ENCODE results near the gene UST. TPM values are rescaled to one million over a fixed set of nuclear protein-coding genes. Genes with fewer than 3 reads are reported as not detected.

The UST gene
- total and polyA plus RNA-seq, 7 experiments from 2014 or later = 0.35 to 2.6 (median 0.46) TPM; not detected in 2

DNA sequence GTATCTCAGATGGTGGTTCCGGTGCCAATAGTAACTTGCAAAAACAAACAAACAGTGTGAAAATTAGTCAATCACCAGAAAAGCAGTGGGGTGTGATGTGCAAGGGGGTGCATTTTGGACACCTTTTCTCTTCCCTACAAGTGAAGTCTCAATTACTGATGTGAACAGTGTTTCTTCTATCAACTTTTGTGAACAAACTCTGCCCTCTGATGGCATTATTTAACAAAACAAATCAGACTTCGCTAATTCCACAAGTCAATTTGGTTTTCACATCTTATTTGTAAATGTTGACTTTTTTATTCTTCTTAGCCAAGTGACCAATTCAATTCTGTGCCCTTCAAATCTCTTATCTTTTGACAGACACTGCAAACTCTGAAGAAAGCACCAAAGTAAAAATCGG is 212.2 kb downstream of the UST start:
- Histone ChIP-seq H3K27me3 (ENCODE audit: control insufficient read depth in 2 of 2, insufficient read depth in 2 of 2, low read length in 2 of 2) (no peaks in the 10 kb centered on the region), H3K27ac (ENCODE audit: low read depth, low read length) (no peak overlapping the region), H3K36me3 (ENCODE audit: control insufficient read depth in 2 of 3, insufficient read depth in 3 of 3, low read length in 3 of 3) (no peaks in the 10 kb centered on the region), H3K4me3 (ENCODE audit: low read length) (no peak overlapping the region), H3K9me3 (ENCODE audit: control insufficient read depth in 2 of 3, low read length in 3 of 3) (no peaks in the 10 kb centered on the region), H3K4me1 (ENCODE audit: control insufficient read depth in 2 of 2, insufficient read depth in 2 of 2, low read length in 2 of 2) (no peaks in the 10 kb centered on the region)
- Mint-ChIP-seq H3K4me3 (no peak overlapping the region), H3K36me3 (no peaks in the 10 kb centered on the region), H3K27me3 (peaks cover 0 to 15% (median 0%) of the 10 kb centered on the region in 5 donors), H3K9me3 (no peaks in the 10 kb centered on the region), H3K4me1 (no peaks in the 10 kb centered on the region), H3K27ac (no peak overlapping the region)
- DNase-seq (no peak), ATAC-seq (no peak)
- ChIA-PET POLR2A (no interaction called here), CTCF (no interaction called here)
- intact Hi-C loops (cut with micrococcal nuclease) = no loop called here

DNA sequence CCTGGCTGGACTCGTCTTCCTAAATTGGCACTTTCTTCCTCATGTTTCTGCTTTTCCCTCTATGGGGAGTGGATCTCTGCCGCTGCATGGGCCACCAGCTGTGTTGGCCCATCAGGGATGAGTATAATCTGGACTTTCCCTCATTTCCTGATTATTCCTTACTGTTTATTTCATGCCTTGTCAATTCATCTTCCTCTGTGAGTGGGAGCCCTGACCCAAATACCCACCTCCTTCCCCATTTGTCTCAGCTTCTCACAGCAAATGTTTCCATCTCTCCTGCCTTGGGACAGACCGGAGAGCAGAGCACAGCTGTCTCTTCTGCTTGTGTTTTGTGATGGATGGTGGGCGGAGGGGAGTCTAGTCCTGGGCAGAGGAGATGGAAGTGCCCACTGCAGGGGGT is 212.7 kb downstream of the UST start:
- Mint-ChIP-seq H3K27me3 (peaks cover 0 to 15% (median 0%) of the 10 kb centered on the region in 5 donors), H3K4me1 (no peaks in the 10 kb centered on the region), H3K27ac (no peak overlapping the region), H3K4me3 (no peak overlapping the region), H3K9me3 (no peaks in the 10 kb centered on the region), H3K36me3 (no peaks in the 10 kb centered on the region)
- Histone ChIP-seq H3K9me3 (ENCODE audit: control insufficient read depth in 2 of 3, low read length in 3 of 3) (no peaks in the 10 kb centered on the region), H3K36me3 (ENCODE audit: control insufficient read depth in 2 of 3, insufficient read depth in 3 of 3, low read length in 3 of 3) (no peaks in the 10 kb centered on the region), H3K27ac (ENCODE audit: low read depth, low read length) (no peak overlapping the region), H3K4me3 (ENCODE audit: low read length) (no peak overlapping the region), H3K27me3 (ENCODE audit: control insufficient read depth in 2 of 2, insufficient read depth in 2 of 2, low read length in 2 of 2) (no peaks in the 10 kb centered on the region), H3K4me1 (ENCODE audit: control insufficient read depth in 2 of 2, insufficient read depth in 2 of 2, low read length in 2 of 2) (no peaks in the 10 kb centered on the region)
- ChIA-PET POLR2A (no interaction called here), CTCF (no interaction called here)
- intact Hi-C loops (cut with micrococcal nuclease) = no loop called here
- ATAC-seq = no peak
- DNase-seq = no peak

GRCh38 chr6:148962854-148963515 is 216.2 kb downstream of the UST start:
- Histone ChIP-seq H3K4me3 (ENCODE audit: low read length) (no peak overlapping the region), H3K9me3 (ENCODE audit: control insufficient read depth in 2 of 3, low read length in 3 of 3) (no peaks in the 10 kb centered on the region), H3K27ac (ENCODE audit: low read depth, low read length) (no peak overlapping the region), H3K36me3 (ENCODE audit: control insufficient read depth in 2 of 3, insufficient read depth in 3 of 3, low read length in 3 of 3) (no peaks in the 10 kb centered on the region), H3K27me3 (ENCODE audit: control insufficient read depth in 2 of 2, insufficient read depth in 2 of 2, low read length in 2 of 2) (no peaks in the 10 kb centered on the region), H3K4me1 (ENCODE audit: control insufficient read depth in 2 of 2, insufficient read depth in 2 of 2, low read length in 2 of 2) (no peaks in the 10 kb centered on the region)
- no peaks in the 10 kb centered on the region for H3K36me3 Mint-ChIP-seq
- ChIA-PET CTCF (no interaction called here), POLR2A (no interaction called here)
- intact Hi-C loops (cut with micrococcal nuclease) = no loop called here
- H3K4me3 Mint-ChIP-seq = no peak overlapping the region
- no peak for ATAC-seq
- H3K27me3 Mint-ChIP-seq = peaks cover 0 to 12% (median 0%) of the 10 kb centered on the region in 5 donors
- no peak overlapping the region for H3K27ac Mint-ChIP-seq
- no peaks in the 10 kb centered on the region for H3K4me1 Mint-ChIP-seq
- no peak for DNase-seq
- H3K9me3 Mint-ChIP-seq = no peaks in the 10 kb centered on the region

- H3K4me3 Mint-ChIP-seq = no peak overlapping the region
- H3K4me1 Mint-ChIP-seq = no peaks in the 10 kb centered on the region
- H3K4me1 ChIP-seq (ENCODE audit: control insufficient read depth in 2 of 2, insufficient read depth in 2 of 2, low read length in 2 of 2) = no peaks in the 10 kb centered on the region
- DNase-seq = no peak
- ChIA-PET CTCF (no interaction called here), POLR2A (no interaction called here)
- H3K9me3 ChIP-seq (ENCODE audit: control insufficient read depth in 2 of 3, low read length in 3 of 3) = no peaks in the 10 kb centered on the region
- intact Hi-C loops (cut with micrococcal nuclease) = no loop called here
- H3K36me3 ChIP-seq (ENCODE audit: control insufficient read depth in 2 of 3, insufficient read depth in 3 of 3, low read length in 3 of 3) = no peaks in the 10 kb centered on the region
- H3K27ac ChIP-seq (ENCODE audit: low read depth, low read length) = no peak overlapping the region
- no peaks in the 10 kb centered on the region for H3K27me3 ChIP-seq (ENCODE audit: control insufficient read depth in 2 of 2, insufficient read depth in 2 of 2, low read length in 2 of 2)
- H3K27ac Mint-ChIP-seq = no peak overlapping the region
- H3K36me3 Mint-ChIP-seq = no peaks in the 10 kb centered on the region
- H3K4me3 ChIP-seq (ENCODE audit: low read length) = no peak overlapping the region
- no peaks in the 10 kb centered on the region for H3K9me3 Mint-ChIP-seq
- H3K27me3 Mint-ChIP-seq = peaks cover 0 to 17% (median 0%) of the 10 kb centered on the region in 5 donors
- no peak for ATAC-seq
These were observed 216.9 kb downstream of the UST start for GRCh38 chr6:148963738-148964137.

GRCh38 chr6:148964467-148964866 is 217.6 kb downstream of the UST start:
- peaks cover 0 to 20% (median 0%) of the 10 kb centered on the region in 5 donors for H3K27me3 Mint-ChIP-seq
- H3K9me3 Mint-ChIP-seq = no peaks in the 10 kb centered on the region
- H3K36me3 Mint-ChIP-seq = no peaks in the 10 kb centered on the region
- no peak overlapping the region for H3K4me3 Mint-ChIP-seq
- ChIA-PET CTCF (no interaction called here), POLR2A (no interaction called here)
- no peaks in the 10 kb centered on the region for H3K36me3 ChIP-seq (ENCODE audit: control insufficient read depth in 2 of 3, insufficient read depth in 3 of 3, low read length in 3 of 3)
- ATAC-seq = no peak
- H3K27me3 ChIP-seq (ENCODE audit: control insufficient read depth in 2 of 2, insufficient read depth in 2 of 2, low read length in 2 of 2) = no peaks in the 10 kb centered on the region
- no peaks in the 10 kb centered on the region for H3K4me1 ChIP-seq (ENCODE audit: control insufficient read depth in 2 of 2, insufficient read depth in 2 of 2, low read length in 2 of 2)
- no peak overlapping the region for H3K27ac ChIP-seq (ENCODE audit: low read depth, low read length)
- no peak overlapping the region for H3K27ac Mint-ChIP-seq
- intact Hi-C loops (cut with micrococcal nuclease) = no loop called here
- no peaks in the 10 kb centered on the region for H3K4me1 Mint-ChIP-seq
- no peaks in the 10 kb centered on the region for H3K9me3 ChIP-seq (ENCODE audit: control insufficient read depth in 2 of 3, low read length in 3 of 3)
- H3K4me3 ChIP-seq (ENCODE audit: low read length) = no peak overlapping the region
- DNase-seq = no peak

- intact Hi-C loops (cut with micrococcal nuclease) = no loop called here
- Mint-ChIP-seq H3K27ac (no peak overlapping the region), H3K27me3 (peaks cover 0 to 18% (median 0%) of the 10 kb centered on the region in 5 donors), H3K36me3 (no peaks in the 10 kb centered on the region), H3K4me1 (no peaks in the 10 kb centered on the region), H3K9me3 (no peaks in the 10 kb centered on the region), H3K4me3 (no peak overlapping the region)
- ATAC-seq (no peak), DNase-seq (no peak)
- H3K9me3 ChIP-seq (ENCODE audit: control insufficient read depth in 2 of 3, low read length in 3 of 3) = no peaks in the 10 kb centered on the region
- no peak overlapping the region for H3K4me3 ChIP-seq (ENCODE audit: low read length)
- ChIA-PET POLR2A (no interaction called here), CTCF (no interaction called here)
- H3K27ac ChIP-seq (ENCODE audit: low read depth, low read length) = no peak overlapping the region
- no peaks in the 10 kb centered on the region for H3K36me3 ChIP-seq (ENCODE audit: control insufficient read depth in 2 of 3, insufficient read depth in 3 of 3, low read length in 3 of 3)
- no peaks in the 10 kb centered on the region for H3K27me3 ChIP-seq (ENCODE audit: control insufficient read depth in 2 of 2, insufficient read depth in 2 of 2, low read length in 2 of 2)
- no peaks in the 10 kb centered on the region for H3K4me1 ChIP-seq (ENCODE audit: control insufficient read depth in 2 of 2, insufficient read depth in 2 of 2, low read length in 2 of 2)
These were observed 218.5 kb downstream of the UST start for GRCh38 chr6:148965287-148965686.

GRCh38 chr6:148967011-148967520 is 220.2 kb downstream of the UST start:
- H3K4me3 ChIP-seq (ENCODE audit: low read length) = no peak overlapping the region
- intact Hi-C loops (cut with micrococcal nuclease) = no loop called here
- ATAC-seq (no peak), DNase-seq (no peak)
- H3K4me1 ChIP-seq (ENCODE audit: control insufficient read depth in 2 of 2, insufficient read depth in 2 of 2, low read length in 2 of 2) = no peaks in the 10 kb centered on the region
- H3K27me3 Mint-ChIP-seq = peaks cover 9 to 25% (median 14%) of the 10 kb centered on the region in 5 donors
- H3K36me3 Mint-ChIP-seq = no peaks in the 10 kb centered on the region
- ChIA-PET POLR2A (no interaction called here), CTCF (no interaction called here)
- no peaks in the 10 kb centered on the region for H3K9me3 Mint-ChIP-seq
- no peaks in the 10 kb centered on the region for H3K9me3 ChIP-seq (ENCODE audit: control insufficient read depth in 2 of 3, low read length in 3 of 3)
- H3K27ac Mint-ChIP-seq = no peak overlapping the region
- no peaks in the 10 kb centered on the region for H3K36me3 ChIP-seq (ENCODE audit: control insufficient read depth in 2 of 3, insufficient read depth in 3 of 3, low read length in 3 of 3)
- H3K4me1 Mint-ChIP-seq = no peaks in the 10 kb centered on the region
- H3K27ac ChIP-seq (ENCODE audit: low read depth, low read length) = no peak overlapping the region
- H3K27me3 ChIP-seq (ENCODE audit: control insufficient read depth in 2 of 2, insufficient read depth in 2 of 2, low read length in 2 of 2) = no peaks in the 10 kb centered on the region
- H3K4me3 Mint-ChIP-seq = no peak overlapping the region
